HG02571 (cell line): Measurements from ENCODE around the gene HNRNPR.
"Not testable (repeated sequence)": the region's sequence is repeated elsewhere in the genome, so short reads cannot be mapped to it uniquely, and the experiment has no call there.

Experiments
- ATAC-seq: cut with Tn5 transposase; IDR thresholded peaks from one replicate; pipeline ENCODE4 v1.9.1; 2021; ENCODE audit warnings: mild to moderate bottlenecking, moderate library complexity; ENCODE audit not compliant: unreplicated experiment

Gene HNRNPR

GRCh38 chr1:23257371-23257770 lies 86.7 kb downstream of the HNRNPR start:
- ATAC-seq = not testable (repeated sequence)
